DLD1 (cell line): ENCODE data around the gene HOTAIR.

ENCODE experiments used
- in situ Hi-C: cut with HindIII; loops from 2 replicates; pipeline ENCODE4 v1.10.0; 2017; ENCODE audit warnings: low sequenced_read_pairs

The HOTAIR gene

GRCh38 chr12:53935383-53936341, 39.1 kb downstream of the HOTAIR start:
- in situ Hi-C loops, result no loop called here

GRCh38 chr12:53932915-53933314, 41.8 kb downstream of the HOTAIR start:
- in situ Hi-C loops, result no loop called here

GRCh38 chr12:53931844-53932581, 42.7 kb downstream of the HOTAIR start:
- in situ Hi-C loops, result no loop called here

- in situ Hi-C loops, result no loop called here
Observed at GRCh38 chr12:53930591-53931255, 44.0 kb downstream of the HOTAIR start.

- in situ Hi-C loops, result no loop called here
Observed at GRCh38 chr12:53929527-53929926, 45.2 kb downstream of the HOTAIR start.

- in situ Hi-C loops, result no loop called here
Observed at GRCh38 chr12:53928054-53928835, 46.5 kb downstream of the HOTAIR start.

GRCh38 chr12:53927220-53928029, 47.3 kb downstream of the HOTAIR start:
- in situ Hi-C loops, result no loop called here

- in situ Hi-C loops, result no loop called here
Observed at GRCh38 chr12:53924521-53925405, 50.0 kb downstream of the HOTAIR start.

GRCh38 chr12:53916788-53917655, 57.7 kb downstream of the HOTAIR start:
- in situ Hi-C loops, result no loop called here
